Measurements from ENCODE around the gene SLC24A3.

Gene SLC24A3

GRCh38 chr20:19693508-19693907 lies 481.1 kb downstream of the SLC24A3 start:
- DNase-seq, result no peak

- no peak for DNase-seq
Observed at GRCh38 chr20:19695081-19695480, 482.6 kb downstream of the SLC24A3 start.

- no peak for DNase-seq
Observed at GRCh38 chr20:19696620-19697019, 484.2 kb downstream of the SLC24A3 start.

- DNase-seq, result no peak
Observed at GRCh38 chr20:19697415-19697814, 485.0 kb downstream of the SLC24A3 start.

GRCh38 chr20:19699180-19699971 lies 486.9 kb downstream of the SLC24A3 start:
- no peak for DNase-seq

GRCh38 chr20:19701429-19701828 lies 489.0 kb downstream of the SLC24A3 start:
- no peak for DNase-seq

- no peak for DNase-seq
Observed at GRCh38 chr20:19706463-19706862, 494.0 kb downstream of the SLC24A3 start.

- no peak for DNase-seq
Observed at GRCh38 chr20:19709635-19710335, 497.3 kb downstream of the SLC24A3 start.

- DNase-seq, result no peak
Observed at GRCh38 chr20:19710336-19711120, 498.1 kb downstream of the SLC24A3 start.

- DNase-seq, result no peak
Observed at GRCh38 chr20:19711126-19711525, 498.7 kb downstream of the SLC24A3 start.

- DNase-seq, result no peak
Observed at GRCh38 chr20:19712721-19713260, 500.3 kb downstream of the SLC24A3 start.

- DNase-seq, result no peak
Observed at GRCh38 chr20:19713822-19714578, 501.6 kb downstream of the SLC24A3 start.

GRCh38 chr20:19714579-19714840 lies 502.1 kb downstream of the SLC24A3 start:
- DNase-seq, result no peak

- DNase-seq, result no peak
Observed at GRCh38 chr20:19715986-19716385, 503.5 kb downstream of the SLC24A3 start.

GRCh38 chr20:19718880-19719279 lies 506.4 kb downstream of the SLC24A3 start:
- no peak for DNase-seq

GRCh38 chr20:19720991-19721390 lies 508.5 kb downstream of the SLC24A3 start:
- DNase-seq, result no peak

GRCh38 chr20:19723051-19723450 lies 510.6 kb downstream of the SLC24A3 start:
- no peak for DNase-seq

GRCh38 chr20:19723813-19724430 lies 511.5 kb downstream of the SLC24A3 start:
- DNase-seq, result no peak

- no peak for DNase-seq
Observed at GRCh38 chr20:19725373-19725772, 512.9 kb downstream of the SLC24A3 start.

- DNase-seq, result no peak
Observed at GRCh38 chr20:19725814-19726525, 513.5 kb downstream of the SLC24A3 start.

- DNase-seq, result no peak
Observed at GRCh38 chr20:19727251-19727847, 514.9 kb downstream of the SLC24A3 start.

Data from activated CD4-positive, alpha-beta T cell treated with anti-CD3 and anti-CD28 coated beads for 1 hour (primary cell).